ENCODE measurements around the gene LCE1C.

LCE1C gene

GRCh38 chr1:152806576-152806975 is at the start of gene LCE1C:
Gene LCE1C (minus strand): TSS chr1:152806651. CDS start chr1:152805478, 1,173 bp downstream.
- Histone ChIP-seq H2AFZ (no peak within 1 kb of the TSS), H3K9me3 (ENCODE audit: control insufficient read depth, low read length) (no peaks in the 10 kb centered on the region), H3K9ac (no peak within 1 kb of the TSS), H3K4me1 (no peaks in the 10 kb centered on the region), H3K27ac (no peak within 1 kb of the TSS), H3K36me3 (ENCODE audit: control insufficient read depth, insufficient read depth, low read length) (no peaks in the 10 kb centered on the region), H3K4me2 (ENCODE audit: low read length) (no peak within 1 kb of the TSS), H3K79me2 (no peaks in the 10 kb centered on the region), H3K27me3 (ENCODE audit: control insufficient read depth, insufficient read depth, low read length) (no peaks in the 10 kb centered on the region), H3K4me3 (ENCODE audit: low read depth, low read length) (no peak within 1 kb of the TSS)
- TF ChIP-seq, protein P1, sequence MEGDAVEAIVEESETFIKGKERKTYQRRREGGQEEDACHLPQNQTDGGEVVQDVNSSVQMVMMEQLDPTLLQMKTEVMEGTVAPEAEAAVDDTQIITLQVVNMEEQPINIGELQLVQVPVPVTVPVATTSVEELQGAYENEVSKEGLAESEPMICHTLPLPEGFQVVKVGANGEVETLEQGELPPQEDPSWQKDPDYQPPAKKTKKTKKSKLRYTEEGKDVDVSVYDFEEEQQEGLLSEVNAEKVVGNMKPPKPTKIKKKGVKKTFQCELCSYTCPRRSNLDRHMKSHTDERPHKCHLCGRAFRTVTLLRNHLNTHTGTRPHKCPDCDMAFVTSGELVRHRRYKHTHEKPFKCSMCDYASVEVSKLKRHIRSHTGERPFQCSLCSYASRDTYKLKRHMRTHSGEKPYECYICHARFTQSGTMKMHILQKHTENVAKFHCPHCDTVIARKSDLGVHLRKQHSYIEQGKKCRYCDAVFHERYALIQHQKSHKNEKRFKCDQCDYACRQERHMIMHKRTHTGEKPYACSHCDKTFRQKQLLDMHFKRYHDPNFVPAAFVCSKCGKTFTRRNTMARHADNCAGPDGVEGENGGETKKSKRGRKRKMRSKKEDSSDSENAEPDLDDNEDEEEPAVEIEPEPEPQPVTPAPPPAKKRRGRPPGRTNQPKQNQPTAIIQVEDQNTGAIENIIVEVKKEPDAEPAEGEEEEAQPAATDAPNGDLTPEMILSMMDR (IDR thresholded peaks at IDR 0.05): no peak

DNA sequence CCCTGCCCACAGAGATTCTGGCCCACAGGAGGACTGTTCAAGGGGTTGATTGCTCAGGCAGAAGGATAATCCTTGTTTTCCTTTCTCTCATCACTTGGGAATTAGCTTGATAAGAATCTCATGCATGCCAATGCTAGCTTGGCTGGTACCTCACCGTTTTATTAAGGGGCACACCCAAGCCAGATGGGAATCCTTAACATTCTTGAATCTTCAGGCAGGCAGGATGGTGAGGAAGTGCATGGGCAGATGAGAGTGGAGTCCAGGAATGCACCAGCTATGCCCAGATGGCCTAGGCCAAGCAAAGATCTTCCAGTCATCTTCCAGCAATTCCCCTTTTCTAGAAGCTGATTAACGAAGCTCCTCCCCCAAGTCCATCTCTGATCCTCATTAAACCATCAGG is 49.2 kb upstream of the LCE1C start:
- no peak overlapping the region for H3K27ac ChIP-seq
- H3K9me3 ChIP-seq (ENCODE audit: control insufficient read depth, low read length): no peaks in the 10 kb centered on the region
- no peaks in the 10 kb centered on the region for H3K27me3 ChIP-seq (ENCODE audit: control insufficient read depth, insufficient read depth, low read length)
- no peak overlapping the region for H3K4me3 ChIP-seq (ENCODE audit: low read depth, low read length)
- no peaks in the 10 kb centered on the region for H3K4me1 ChIP-seq
- H3K4me2 ChIP-seq (ENCODE audit: low read length): no peak overlapping the region
- H3K36me3 ChIP-seq (ENCODE audit: control insufficient read depth, insufficient read depth, low read length): no peaks in the 10 kb centered on the region
- no peak overlapping the region for H2AFZ ChIP-seq
- TF ChIP-seq, protein P1 (IDR thresholded peaks at IDR 0.05): no peak
- no peak overlapping the region for H3K9ac ChIP-seq
- H3K79me2 ChIP-seq: no peaks in the 10 kb centered on the region

- Histone ChIP-seq H3K9ac (no peak within 1 kb of the TSS), H3K4me2 (ENCODE audit: low read length) (no peak within 1 kb of the TSS), H3K4me3 (ENCODE audit: low read depth, low read length) (no peak within 1 kb of the TSS), H3K9me3 (ENCODE audit: control insufficient read depth, low read length) (no peaks in the 10 kb centered on the region), H3K36me3 (ENCODE audit: control insufficient read depth, insufficient read depth, low read length) (no peaks in the 10 kb centered on the region), H2AFZ (no peak within 1 kb of the TSS), H3K27ac (no peak within 1 kb of the TSS), H3K27me3 (ENCODE audit: control insufficient read depth, insufficient read depth, low read length) (no peaks in the 10 kb centered on the region), H3K79me2 (no peaks in the 10 kb centered on the region), H3K4me1 (no peaks in the 10 kb centered on the region)
- TF ChIP-seq, protein P1 (IDR thresholded peaks at IDR 0.05): no peak
Observed at GRCh38 chr1:152842556-152842955, 36.1 kb upstream of the LCE1C start, which contains the start of gene LCE6A. Gene LCE6A (plus strand): TSS chr1:152842856. CDS start chr1:152843521, 665 bp downstream.

DNA sequence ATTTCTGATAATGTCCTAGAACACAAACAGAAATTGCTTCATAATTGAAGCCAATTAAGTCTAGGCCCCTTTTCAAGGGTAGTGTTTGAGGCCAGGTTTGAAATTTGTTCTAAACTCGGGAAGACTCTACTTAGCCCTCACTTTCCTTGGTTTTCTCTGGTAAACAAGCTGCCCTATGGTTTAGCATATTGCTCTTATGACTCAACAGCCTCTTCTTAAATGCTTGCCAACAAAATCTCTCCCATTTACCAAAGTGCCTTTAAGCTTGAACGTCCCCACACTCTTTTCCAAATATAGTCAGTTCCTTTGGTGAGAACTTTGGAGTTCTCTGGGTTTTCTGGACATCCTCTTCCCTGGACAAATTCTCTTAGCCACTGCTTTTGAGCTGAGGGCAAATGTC is 30.4 kb upstream of the LCE1C start:
- H3K27ac ChIP-seq: no peak overlapping the region
- no peaks in the 10 kb centered on the region for H3K9me3 ChIP-seq (ENCODE audit: control insufficient read depth, low read length)
- no peaks in the 10 kb centered on the region for H3K36me3 ChIP-seq (ENCODE audit: control insufficient read depth, insufficient read depth, low read length)
- H3K27me3 ChIP-seq (ENCODE audit: control insufficient read depth, insufficient read depth, low read length): no peaks in the 10 kb centered on the region
- no peaks in the 10 kb centered on the region for H3K79me2 ChIP-seq
- H3K4me3 ChIP-seq (ENCODE audit: low read depth, low read length): no peak overlapping the region
- TF ChIP-seq, protein P1 (IDR thresholded peaks at IDR 0.05): no peak
- no peak overlapping the region for H3K9ac ChIP-seq
- H3K4me1 ChIP-seq: no peaks in the 10 kb centered on the region
- no peak overlapping the region for H2AFZ ChIP-seq
- no peak overlapping the region for H3K4me2 ChIP-seq (ENCODE audit: low read length)

DNA sequence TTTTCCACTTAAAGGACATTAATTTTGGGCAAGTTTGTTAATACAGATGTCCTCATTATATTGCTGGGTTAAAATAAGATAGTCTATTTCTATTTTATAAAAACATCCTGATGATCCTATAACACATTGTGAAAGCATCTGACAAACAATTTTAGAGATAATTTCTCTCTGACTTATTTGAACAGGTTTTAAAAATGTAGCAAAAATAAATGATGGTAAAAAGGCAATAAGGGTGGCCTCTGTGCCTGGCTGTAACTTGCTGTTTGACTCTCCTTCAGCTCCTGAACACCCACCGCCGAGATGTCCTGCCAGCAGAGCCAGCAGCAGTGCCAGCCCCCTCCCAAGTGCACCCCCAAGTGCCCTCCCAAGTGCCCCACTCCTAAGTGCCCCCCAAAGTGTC is 20.7 kb upstream of the LCE1C start, which contains the start of gene LCE1A:
TSS of gene LCE1A (plus strand) at position 301 of the 400 bp plus-strand sequence. CDS start at position 301, 0 bp downstream.
- Histone ChIP-seq H3K4me2 (ENCODE audit: low read length) (no peak within 1 kb of the TSS), H3K36me3 (ENCODE audit: control insufficient read depth, insufficient read depth, low read length) (no peaks in the 10 kb centered on the region), H3K4me1 (no peaks in the 10 kb centered on the region), H3K9me3 (ENCODE audit: control insufficient read depth, low read length) (no peaks in the 10 kb centered on the region), H3K27me3 (ENCODE audit: control insufficient read depth, insufficient read depth, low read length) (no peaks in the 10 kb centered on the region), H3K9ac (no peak within 1 kb of the TSS), H3K79me2 (no peaks in the 10 kb centered on the region), H2AFZ (no peak within 1 kb of the TSS), H3K4me3 (ENCODE audit: low read depth, low read length) (no peak within 1 kb of the TSS), H3K27ac (no peak within 1 kb of the TSS)
- TF ChIP-seq, protein P1 (IDR thresholded peaks at IDR 0.05): no peak
